Stimulated activated CD4-positive, alpha-beta T cell treated with anti-CD3 and anti-CD28 coated beads, TNF-alpha, amount 100 ng/mL, for 24 hours (primary cell): ENCODE results near the gene YPEL3.

ENCODE experiments used
- DNase-seq, 3 experiments: peaks; one replicate each; pipeline ENCODE4 v3.0.0-alpha.2; 2020; ENCODE audit warnings: low read depth in 3 of 3

Gene YPEL3

GRCh38 chr16:30049871-30050270 is 46.1 kb downstream of the YPEL3 start:
- DNase-seq: no peak

- no peak for DNase-seq
Observed at GRCh38 chr16:30046588-30046987, 49.4 kb downstream of the YPEL3 start.

GRCh38 chr16:30046178-30046577 is 49.8 kb downstream of the YPEL3 start:
- DNase-seq: no peak
